Measurements from ENCODE around the gene SCD5. TPM values are rescaled to one million over a fixed set of nuclear protein-coding genes. Genes with fewer than 3 reads are reported as not detected.

Gene SCD5
- total and polyA plus RNA-seq, 2 of the 8 experiments (the other 6 are each of a cell fraction or from before 2014, with no cell fraction given), result 0.92 to 1.2 TPM

DNA sequence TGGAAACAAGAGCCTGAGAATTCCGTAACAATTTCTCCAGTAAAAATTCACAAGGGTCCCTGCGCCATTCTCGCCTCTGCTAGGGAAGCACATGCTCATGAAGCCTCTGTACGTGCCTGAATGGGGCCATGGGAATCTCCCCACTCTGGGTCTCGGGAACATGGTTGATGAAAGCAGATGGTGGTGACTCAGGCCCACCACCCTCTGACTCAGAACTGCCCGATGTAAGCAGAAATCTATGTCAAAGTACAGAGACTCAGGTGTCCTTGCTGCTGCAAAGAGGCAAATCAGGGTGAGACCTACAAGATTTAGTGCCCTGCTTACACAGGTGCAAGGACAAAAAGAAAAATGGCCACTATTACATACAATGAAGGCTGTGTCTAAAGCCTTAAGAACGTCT lies 65.0 kb downstream of the SCD5 start (continued):
- TF ChIP-seq, protein P1, sequence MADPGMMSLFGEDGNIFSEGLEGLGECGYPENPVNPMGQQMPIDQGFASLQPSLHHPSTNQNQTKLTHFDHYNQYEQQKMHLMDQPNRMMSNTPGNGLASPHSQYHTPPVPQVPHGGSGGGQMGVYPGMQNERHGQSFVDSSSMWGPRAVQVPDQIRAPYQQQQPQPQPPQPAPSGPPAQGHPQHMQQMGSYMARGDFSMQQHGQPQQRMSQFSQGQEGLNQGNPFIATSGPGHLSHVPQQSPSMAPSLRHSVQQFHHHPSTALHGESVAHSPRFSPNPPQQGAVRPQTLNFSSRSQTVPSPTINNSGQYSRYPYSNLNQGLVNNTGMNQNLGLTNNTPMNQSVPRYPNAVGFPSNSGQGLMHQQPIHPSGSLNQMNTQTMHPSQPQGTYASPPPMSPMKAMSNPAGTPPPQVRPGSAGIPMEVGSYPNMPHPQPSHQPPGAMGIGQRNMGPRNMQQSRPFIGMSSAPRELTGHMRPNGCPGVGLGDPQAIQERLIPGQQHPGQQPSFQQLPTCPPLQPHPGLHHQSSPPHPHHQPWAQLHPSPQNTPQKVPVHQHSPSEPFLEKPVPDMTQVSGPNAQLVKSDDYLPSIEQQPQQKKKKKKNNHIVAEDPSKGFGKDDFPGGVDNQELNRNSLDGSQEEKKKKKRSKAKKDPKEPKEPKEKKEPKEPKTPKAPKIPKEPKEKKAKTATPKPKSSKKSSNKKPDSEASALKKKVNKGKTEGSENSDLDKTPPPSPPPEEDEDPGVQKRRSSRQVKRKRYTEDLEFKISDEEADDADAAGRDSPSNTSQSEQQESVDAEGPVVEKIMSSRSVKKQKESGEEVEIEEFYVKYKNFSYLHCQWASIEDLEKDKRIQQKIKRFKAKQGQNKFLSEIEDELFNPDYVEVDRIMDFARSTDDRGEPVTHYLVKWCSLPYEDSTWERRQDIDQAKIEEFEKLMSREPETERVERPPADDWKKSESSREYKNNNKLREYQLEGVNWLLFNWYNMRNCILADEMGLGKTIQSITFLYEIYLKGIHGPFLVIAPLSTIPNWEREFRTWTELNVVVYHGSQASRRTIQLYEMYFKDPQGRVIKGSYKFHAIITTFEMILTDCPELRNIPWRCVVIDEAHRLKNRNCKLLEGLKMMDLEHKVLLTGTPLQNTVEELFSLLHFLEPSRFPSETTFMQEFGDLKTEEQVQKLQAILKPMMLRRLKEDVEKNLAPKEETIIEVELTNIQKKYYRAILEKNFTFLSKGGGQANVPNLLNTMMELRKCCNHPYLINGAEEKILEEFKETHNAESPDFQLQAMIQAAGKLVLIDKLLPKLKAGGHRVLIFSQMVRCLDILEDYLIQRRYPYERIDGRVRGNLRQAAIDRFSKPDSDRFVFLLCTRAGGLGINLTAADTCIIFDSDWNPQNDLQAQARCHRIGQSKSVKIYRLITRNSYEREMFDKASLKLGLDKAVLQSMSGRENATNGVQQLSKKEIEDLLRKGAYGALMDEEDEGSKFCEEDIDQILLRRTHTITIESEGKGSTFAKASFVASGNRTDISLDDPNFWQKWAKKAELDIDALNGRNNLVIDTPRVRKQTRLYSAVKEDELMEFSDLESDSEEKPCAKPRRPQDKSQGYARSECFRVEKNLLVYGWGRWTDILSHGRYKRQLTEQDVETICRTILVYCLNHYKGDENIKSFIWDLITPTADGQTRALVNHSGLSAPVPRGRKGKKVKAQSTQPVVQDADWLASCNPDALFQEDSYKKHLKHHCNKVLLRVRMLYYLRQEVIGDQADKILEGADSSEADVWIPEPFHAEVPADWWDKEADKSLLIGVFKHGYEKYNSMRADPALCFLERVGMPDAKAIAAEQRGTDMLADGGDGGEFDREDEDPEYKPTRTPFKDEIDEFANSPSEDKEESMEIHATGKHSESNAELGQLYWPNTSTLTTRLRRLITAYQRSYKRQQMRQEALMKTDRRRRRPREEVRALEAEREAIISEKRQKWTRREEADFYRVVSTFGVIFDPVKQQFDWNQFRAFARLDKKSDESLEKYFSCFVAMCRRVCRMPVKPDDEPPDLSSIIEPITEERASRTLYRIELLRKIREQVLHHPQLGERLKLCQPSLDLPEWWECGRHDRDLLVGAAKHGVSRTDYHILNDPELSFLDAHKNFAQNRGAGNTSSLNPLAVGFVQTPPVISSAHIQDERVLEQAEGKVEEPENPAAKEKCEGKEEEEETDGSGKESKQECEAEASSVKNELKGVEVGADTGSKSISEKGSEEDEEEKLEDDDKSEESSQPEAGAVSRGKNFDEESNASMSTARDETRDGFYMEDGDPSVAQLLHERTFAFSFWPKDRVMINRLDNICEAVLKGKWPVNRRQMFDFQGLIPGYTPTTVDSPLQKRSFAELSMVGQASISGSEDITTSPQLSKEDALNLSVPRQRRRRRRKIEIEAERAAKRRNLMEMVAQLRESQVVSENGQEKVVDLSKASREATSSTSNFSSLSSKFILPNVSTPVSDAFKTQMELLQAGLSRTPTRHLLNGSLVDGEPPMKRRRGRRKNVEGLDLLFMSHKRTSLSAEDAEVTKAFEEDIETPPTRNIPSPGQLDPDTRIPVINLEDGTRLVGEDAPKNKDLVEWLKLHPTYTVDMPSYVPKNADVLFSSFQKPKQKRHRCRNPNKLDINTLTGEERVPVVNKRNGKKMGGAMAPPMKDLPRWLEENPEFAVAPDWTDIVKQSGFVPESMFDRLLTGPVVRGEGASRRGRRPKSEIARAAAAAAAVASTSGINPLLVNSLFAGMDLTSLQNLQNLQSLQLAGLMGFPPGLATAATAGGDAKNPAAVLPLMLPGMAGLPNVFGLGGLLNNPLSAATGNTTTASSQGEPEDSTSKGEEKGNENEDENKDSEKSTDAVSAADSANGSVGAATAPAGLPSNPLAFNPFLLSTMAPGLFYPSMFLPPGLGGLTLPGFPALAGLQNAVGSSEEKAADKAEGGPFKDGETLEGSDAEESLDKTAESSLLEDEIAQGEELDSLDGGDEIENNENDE (IDR thresholded peaks at IDR 0.05; ENCODE audit: insufficient replicate concordance, low read length), result no peak
- TF ChIP-seq JUND (IDR thresholded peaks at IDR 0.05; ENCODE audit: low read length), result no peak
- no peak for TF ChIP-seq GABPA (IDR thresholded peaks at IDR 0.05; ENCODE audit: borderline replicate concordance, insufficient read depth, low read length)
- TF ChIP-seq TBP (IDR thresholded peaks at IDR 0.05; ENCODE audit: low read depth, low read length), result no peak
- no peak for TF ChIP-seq RBBP5 (IDR thresholded peaks at IDR 0.05; ENCODE audit: borderline replicate concordance, low read depth, low read length)
- TF ChIP-seq, protein P2, sequence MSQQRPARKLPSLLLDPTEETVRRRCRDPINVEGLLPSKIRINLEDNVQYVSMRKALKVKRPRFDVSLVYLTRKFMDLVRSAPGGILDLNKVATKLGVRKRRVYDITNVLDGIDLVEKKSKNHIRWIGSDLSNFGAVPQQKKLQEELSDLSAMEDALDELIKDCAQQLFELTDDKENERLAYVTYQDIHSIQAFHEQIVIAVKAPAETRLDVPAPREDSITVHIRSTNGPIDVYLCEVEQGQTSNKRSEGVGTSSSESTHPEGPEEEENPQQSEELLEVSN (IDR thresholded peaks at IDR 0.05), result no peak
- no peak for TF ChIP-seq POLR2AphosphoS5 (IDR thresholded peaks at IDR 0.05; ENCODE audit: low read depth, low read length)
- no peak for TF ChIP-seq NRF1 (IDR thresholded peaks at IDR 0.05; ENCODE audit: low read depth, low read length)
- no peak for TF ChIP-seq FOSL1 (IDR thresholded peaks at IDR 0.05; ENCODE audit: insufficient read depth, low read depth, low read length)
